Esophagus muscularis mucosa (tissue), 4 donors: ENCODE measurements around the gene GMFB. TPM values are rescaled to one million over a fixed set of nuclear protein-coding genes. Genes with fewer than 3 reads are reported as not detected.

Experiments
- DNase-seq: peaks from one replicate; pipeline ENCODE4 v3.0.0-alpha.2; 2017; ENCODE audit errors: extremely low spot score
- H3K27ac ChIP-seq, 4 donors: fragments of 200-600 bp; sonication (generic); replicated peaks in 1 of 4; 1 replicate in 3 of 4; 2 replicates in 1 of 4; pipeline ENCODE4 v1.5.1; 2016 to 2019; ENCODE audit warnings: mild to moderate bottlenecking in 1 of 4
- H3K27me3 ChIP-seq, 4 donors: fragments of 200-600 bp; sonication (generic); one replicate each; pipeline versions ENCODE4 v1.5.1 to v1.6.0; 2016 to 2019
- H3K36me3 ChIP-seq, 4 donors: fragments of 200-600 bp; sonication (generic); one replicate each; pipeline ENCODE4 v1.5.1; 2016 to 2019
- H3K4me1 ChIP-seq, 4 donors: fragments of 200-600 bp; sonication (generic); one replicate each; pipeline ENCODE4 v1.5.1; 2016 to 2019
- H3K4me3 ChIP-seq, 4 donors: fragments of 200-600 bp; sonication (generic); 1 replicate in 2 of 4; 2 replicates in 2 of 4; pipeline ENCODE4 v1.5.1; 2016 to 2019; ENCODE audit warnings: mild to moderate bottlenecking in 4 of 4, moderate library complexity in 1 of 4
- H3K9me3 ChIP-seq, 4 donors: fragments of 200-600 bp; sonication (generic); 1 replicate in 3 of 4; 2 replicates in 1 of 4; pipeline ENCODE4 v1.5.1; 2016 to 2019
- CTCF ChIP-seq, 3 experiments: fragments of 200-600 bp in 2 of 3; fragments of 450-650 bp in 1 of 3; sonication (generic) in 2 of 3; IDR thresholded peaks; one replicate each; pipeline ENCODE4 v1.5.1; 2017 to 2019; ENCODE audit warnings: antibody characterized with exemption in 3 of 3, mild to moderate bottlenecking in 2 of 3, moderate library complexity in 1 of 3
- EP300 ChIP-seq: sonication (generic); formaldehyde crosslinking; IDR thresholded peaks from one replicate; pipeline ENCODE4 v1.6.1; 2017; ENCODE audit warnings: antibody characterized with exemption
- POLR2A ChIP-seq: fragments of 450-650 bp; IDR thresholded peaks from one replicate; pipeline ENCODE4 v1.6.1; 2017; ENCODE audit warnings: antibody characterized with exemption, moderate library complexity, mild to moderate bottlenecking, low read depth
- POLR2AphosphoS5 ChIP-seq, 2 donors: sonication (generic); formaldehyde crosslinking; IDR thresholded peaks; one replicate each; pipeline ENCODE4 v1.6.1; 2017; ENCODE audit warnings: antibody characterized with exemption in 2 of 2
- WGBS: methylation state at CpG from one replicate; pipeline ENCODE4 v1.1.5; 2018; 5-methylcytosine and 5-hydroxymethylcytosine counted together
- intact Hi-C: fragments of 100-400 bp; cut with DNase I; formaldehyde crosslinking; loops from one replicate; pipeline ENCODE4 v1.15.1; 2023
- total RNA-seq, 4 donors: library from RNA; depleted of rRNA; stranded (reverse); fragments of >200 nt; gene quantifications; one replicate each; pipeline versions ENCODE4 v1.1.0 to v1.2.1, GENCODE V29; 2016

GMFB gene
- total RNA-seq, 4 donors from 2014 or later = 21.4 to 49.4 (median 43.7) TPM

GRCh38 chr14:54425068-54425467, 63.7 kb downstream of the GMFB start:
- 88% methylated on average over 2 of the region's 2 CpGs for WGBS

More at GRCh38 chr14:54425068-54425467, 63.7 kb downstream of the GMFB start:
- H3K9me3 ChIP-seq = no peaks in the 10 kb centered on the region
- H3K4me1 ChIP-seq = no peaks in the 10 kb centered on the region
- no peak overlapping the region for H3K4me3 ChIP-seq
- no peaks in the 10 kb centered on the region for H3K27me3 ChIP-seq
- peaks cover 10 to 61% (median 37%) of the 10 kb centered on the region in 4 donors for H3K36me3 ChIP-seq
- no peak for DNase-seq
- H3K27ac ChIP-seq = no peak overlapping the region
- intact Hi-C loops = no loop called here
- TF ChIP-seq EP300 = no peak
- TF ChIP-seq POLR2AphosphoS5 (IDR thresholded peaks at IDR 0.05) = no peak
- no peak for TF ChIP-seq CTCF (IDR thresholded peaks at IDR 0.05)
- TF ChIP-seq POLR2A = no peak

Other genes starting within 250 kb of the GMFB start
- 1 to 10 TPM in 2 of 4 donors, under 1 TPM in 2; 0.65 to 4.8 (median 1.0) TPM for gene CDKN3, start 92.0 kb downstream of the GMFB start, total RNA-seq
- gene CNIH1, start 47.6 kb downstream of the GMFB start, total RNA-seq = 100 to 1,000 TPM in 2 of 4 donors, 10 to 100 TPM in 2; 52.3 to 144 (median 103) TPM
- gene CGRRF1, start 20.9 kb upstream of the GMFB start, total RNA-seq = 10 to 100 TPM; 10.7 to 28.2 (median 21.8) TPM
- gene SAMD4A, start 78.1 kb upstream of the GMFB start, total RNA-seq = 100 to 1,000 TPM in 2 of 4 donors, 10 to 100 TPM in 2; 76.8 to 123 (median 97.0) TPM